Ectodermal cell (in vitro differentiated cells): ENCODE data around the gene ERICH6B. TPM values are rescaled to one million over a fixed set of nuclear protein-coding genes. Genes with fewer than 3 reads are reported as not detected.
"Not testable (repeated sequence)": the region's sequence is repeated elsewhere in the genome, so short reads cannot be mapped to it uniquely, and the experiment has no call there.

ENCODE experiments used
- H3K27ac ChIP-seq: 2 replicates; pipeline ENCODE4 v1.7.0; 2013; ENCODE audit warnings: mild to moderate bottlenecking, low read depth, low read length; ENCODE audit not compliant: insufficient read depth, poor library complexity, severe bottlenecking
- H3K27me3 ChIP-seq: 2 replicates; pipeline ENCODE4 v1.7.0; 2013; ENCODE audit warnings: mild to moderate bottlenecking, low read length; ENCODE audit not compliant: insufficient read depth, control insufficient read depth, poor library complexity, severe bottlenecking
- H3K36me3 ChIP-seq: one replicate; pipeline ENCODE4 v1.7.0; 2013; ENCODE audit warnings: low read length; ENCODE audit not compliant: control insufficient read depth, insufficient read depth
- H3K4me1 ChIP-seq: one replicate; pipeline ENCODE4 v1.7.0; 2013; ENCODE audit warnings: low read length; ENCODE audit not compliant: control insufficient read depth, insufficient read depth
- H3K4me3 ChIP-seq: 2 replicates; pipeline ENCODE4 v1.7.0; 2013; ENCODE audit warnings: low read depth, low read length, control low read depth; ENCODE audit not compliant: insufficient read depth
- H3K9me3 ChIP-seq: 2 replicates; pipeline ENCODE4 v1.7.0; 2013; ENCODE audit warnings: mild to moderate bottlenecking, low read length, moderate library complexity; ENCODE audit not compliant: control insufficient read depth
- WGBS, 2 experiments: methylation state at CpG; one replicate each; pipeline ENCODE4 v1.1.7; 2013; ENCODE audit warnings: missing lambda C conversion rate in 2 of 2; 5-methylcytosine and 5-hydroxymethylcytosine counted together
- polyA plus RNA-seq, 4 experiments: library from polyadenylated mRNA; stranded (reverse); fragments of 50-300 nt; gene quantifications; one replicate each; pipeline ENCODE4 v1.2.3, GENCODE V29; 2013

Gene ERICH6B
- not detected for polyA plus RNA-seq (2013, experiment 1 of 4)
- not detected for polyA plus RNA-seq (2013, experiment 2 of 4)
- not detected for polyA plus RNA-seq (2013, experiment 3 of 4)
- polyA plus RNA-seq (2013, experiment 4 of 4): not detected

DNA sequence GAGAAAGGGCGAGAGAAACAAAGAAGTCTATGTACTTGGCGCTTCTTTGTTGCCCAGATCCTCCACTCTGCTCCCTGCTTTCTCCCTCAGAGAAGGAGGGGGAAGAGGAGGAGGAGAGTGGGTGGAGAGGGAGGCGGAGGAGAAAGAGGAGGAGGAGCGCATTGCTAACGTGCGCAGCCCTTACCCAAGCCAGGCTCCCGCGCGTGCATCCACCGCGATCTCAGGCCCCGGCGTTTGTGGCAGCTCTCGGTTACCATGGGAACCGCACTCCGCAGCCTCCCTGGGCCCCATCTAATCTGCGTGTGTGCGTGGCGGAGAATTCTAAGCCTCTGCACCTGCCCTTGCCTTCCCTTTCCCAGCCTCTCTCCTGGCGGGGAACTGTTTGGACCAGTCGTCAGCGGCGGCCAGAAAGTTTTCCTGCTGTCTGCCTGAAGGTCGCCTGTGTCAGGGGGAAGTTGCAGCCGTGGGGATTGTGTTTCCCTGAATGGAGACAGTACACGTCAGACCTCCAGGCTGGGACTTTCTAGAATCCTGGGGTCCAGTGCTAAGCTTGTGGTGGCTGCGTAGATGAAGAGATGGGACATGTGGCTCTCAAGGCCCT lies at the start of gene ERICH6B:
Gene ERICH6B (minus strand): TSS at position 239 of the 601 bp plus-strand sequence. CDS start 18,734 bp downstream, outside the sequence.
- H3K36me3 ChIP-seq: no peaks in the 10 kb centered on the region
- no peaks in the 10 kb centered on the region for H3K9me3 ChIP-seq
- peak within 1 kb of the TSS; percentile 40 for H3K27ac ChIP-seq
- peaks cover 19% of the 10 kb centered on the region for H3K27me3 ChIP-seq
- 6% methylated on average over 27 of the region's 27 CpGs for WGBS, 2 experiments
- H3K4me1 ChIP-seq: peaks cover 2% of the 10 kb centered on the region
- H3K4me3 ChIP-seq: peak within 1 kb of the TSS; percentile 22

DNA sequence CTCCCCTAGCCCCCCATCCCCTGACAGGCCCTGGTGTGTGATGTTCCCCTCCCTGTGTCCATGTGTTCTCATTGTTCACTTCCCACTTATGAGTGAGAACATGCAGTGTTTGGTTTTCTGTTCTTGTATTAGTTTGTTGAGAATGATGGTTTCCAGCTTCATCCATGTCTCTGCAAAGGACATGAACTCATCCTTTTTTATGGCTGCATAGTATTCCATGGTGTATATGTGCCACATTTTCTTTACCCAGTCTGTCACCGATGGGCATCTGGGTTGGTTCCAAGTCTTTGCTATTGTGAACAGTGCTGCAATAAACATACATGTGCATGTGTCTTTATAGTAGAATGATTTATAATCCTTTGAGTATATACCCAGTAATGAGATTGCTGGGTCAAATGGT lies 47.4 kb upstream of the ERICH6B start:
- not testable (repeated sequence) for H3K27me3 ChIP-seq, H3K27ac ChIP-seq, H3K36me3 ChIP-seq, H3K4me3 ChIP-seq, H3K9me3 ChIP-seq, H3K4me1 ChIP-seq
- WGBS, 2 experiments: 100% methylated on average over 1 of the region's 1 CpG; no CpG with 5 or more reads in 1 of the 2 experiments

DNA sequence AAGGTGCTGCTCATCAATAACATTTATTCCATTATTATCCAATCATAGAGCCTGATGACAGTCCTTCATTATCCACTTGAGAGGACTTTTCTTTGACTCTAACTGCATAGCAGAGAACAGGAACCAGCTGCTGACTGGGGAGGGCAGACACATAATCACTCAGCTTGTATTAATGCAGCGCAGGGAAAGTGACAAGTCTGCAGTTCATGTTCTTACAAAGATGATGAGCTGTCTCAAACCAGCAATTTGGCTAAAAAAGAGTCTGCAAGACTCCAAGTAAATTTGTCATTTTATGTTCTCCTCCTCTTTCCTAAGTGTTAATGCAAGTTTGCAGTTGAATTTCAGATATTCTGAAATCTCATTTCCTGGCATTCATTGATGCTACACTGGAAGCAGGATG lies 46.6 kb upstream of the ERICH6B start:
- 96 to 97% methylated on average over 1 of the region's 1 CpG for WGBS, 2 experiments
- Histone ChIP-seq H3K27me3 (no peaks in the 10 kb centered on the region), H3K27ac (no peak overlapping the region), H3K9me3 (no peaks in the 10 kb centered on the region), H3K4me1 (no peaks in the 10 kb centered on the region), H3K36me3 (no peaks in the 10 kb centered on the region), H3K4me3 (no peak overlapping the region)

DNA sequence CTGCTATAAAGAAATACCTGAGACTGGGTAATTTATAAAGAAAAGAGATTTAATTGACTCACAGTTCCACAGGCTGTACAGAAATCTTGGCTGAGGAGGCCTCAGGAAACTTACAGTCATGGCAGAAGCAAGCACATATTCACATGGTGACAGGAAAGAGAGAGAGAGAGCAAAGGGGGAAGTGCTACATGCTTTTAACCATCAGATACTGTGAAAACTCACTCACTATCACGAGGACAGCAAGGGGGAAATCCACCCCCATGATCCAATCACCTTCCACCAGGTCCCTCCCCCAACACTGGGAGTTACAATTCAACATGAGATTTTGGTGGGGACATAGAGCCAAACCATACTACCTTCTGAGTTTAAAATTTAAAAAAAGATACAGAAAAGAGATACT lies 44.9 kb upstream of the ERICH6B start:
- WGBS, 2 experiments: 40 to 59% methylated on average over 1 of the region's 1 CpG
- H3K27me3 ChIP-seq, H3K4me3 ChIP-seq, H3K9me3 ChIP-seq, H3K4me1 ChIP-seq, H3K27ac ChIP-seq, H3K36me3 ChIP-seq: not testable (repeated sequence)

DNA sequence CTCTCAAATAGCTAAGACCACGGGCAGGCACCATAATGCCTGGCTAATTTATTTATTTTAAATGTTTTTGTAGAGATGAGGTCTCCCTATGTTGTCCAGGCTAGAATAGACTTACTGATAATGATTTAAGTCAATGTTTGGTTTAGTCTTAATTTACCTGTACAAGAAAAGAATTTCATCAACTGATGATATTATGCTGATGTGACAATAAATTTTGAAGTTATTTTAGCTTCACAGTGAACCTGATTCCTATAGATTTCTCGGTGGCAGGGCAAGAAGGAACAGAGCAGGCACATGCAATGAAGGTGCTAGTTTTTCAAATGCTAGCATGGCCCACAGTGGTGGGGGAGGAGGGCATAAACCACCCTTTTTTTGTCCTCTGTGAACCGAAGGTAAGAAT lies 44.0 kb upstream of the ERICH6B start:
- Histone ChIP-seq H3K4me3 (no peak overlapping the region), H3K27ac (no peak overlapping the region), H3K36me3 (no peaks in the 10 kb centered on the region), H3K4me1 (no peaks in the 10 kb centered on the region), H3K27me3 (no peaks in the 10 kb centered on the region), H3K9me3 (no peaks in the 10 kb centered on the region)
- 91 to 95% methylated on average over 2 of the region's 3 CpGs for WGBS, 2 experiments

DNA sequence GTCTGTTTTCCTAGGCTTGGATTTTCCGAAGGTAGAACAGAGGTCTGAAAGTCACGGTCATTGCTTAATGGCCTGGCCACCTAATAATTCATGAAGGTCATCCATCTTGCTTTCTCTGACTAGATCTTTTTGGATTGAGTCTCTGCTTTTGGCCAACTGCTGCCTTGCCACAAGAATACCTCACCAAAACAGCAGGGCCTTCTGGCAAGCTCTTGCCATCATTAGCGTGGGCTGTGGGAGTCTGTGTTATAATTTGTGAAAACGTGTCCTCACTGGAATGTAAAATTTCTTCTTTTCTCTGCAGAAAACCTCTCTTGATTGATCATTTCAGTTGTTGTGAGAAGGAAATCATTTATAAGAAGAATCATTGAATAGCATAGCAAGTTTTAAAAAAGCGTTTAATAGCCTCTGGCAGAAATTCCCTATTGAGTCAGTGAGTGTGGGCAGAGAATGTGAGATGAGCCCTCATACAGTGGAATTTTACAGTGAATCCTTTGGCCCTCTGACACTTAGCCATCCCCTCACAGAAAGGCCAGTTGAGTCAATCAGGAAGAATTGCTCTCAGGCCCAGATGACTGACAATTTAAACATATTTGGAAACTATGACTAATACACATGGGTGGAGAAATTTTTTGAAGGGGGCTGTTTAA lies 43.2 kb upstream of the ERICH6B start:
- 85 to 89% methylated on average over 5 of the region's 5 CpGs for WGBS, 2 experiments
- Histone ChIP-seq H3K4me1 (no peaks in the 10 kb centered on the region), H3K4me3 (no peak overlapping the region), H3K27ac (no peak overlapping the region), H3K9me3 (no peaks in the 10 kb centered on the region), H3K27me3 (no peaks in the 10 kb centered on the region), H3K36me3 (no peaks in the 10 kb centered on the region)

DNA sequence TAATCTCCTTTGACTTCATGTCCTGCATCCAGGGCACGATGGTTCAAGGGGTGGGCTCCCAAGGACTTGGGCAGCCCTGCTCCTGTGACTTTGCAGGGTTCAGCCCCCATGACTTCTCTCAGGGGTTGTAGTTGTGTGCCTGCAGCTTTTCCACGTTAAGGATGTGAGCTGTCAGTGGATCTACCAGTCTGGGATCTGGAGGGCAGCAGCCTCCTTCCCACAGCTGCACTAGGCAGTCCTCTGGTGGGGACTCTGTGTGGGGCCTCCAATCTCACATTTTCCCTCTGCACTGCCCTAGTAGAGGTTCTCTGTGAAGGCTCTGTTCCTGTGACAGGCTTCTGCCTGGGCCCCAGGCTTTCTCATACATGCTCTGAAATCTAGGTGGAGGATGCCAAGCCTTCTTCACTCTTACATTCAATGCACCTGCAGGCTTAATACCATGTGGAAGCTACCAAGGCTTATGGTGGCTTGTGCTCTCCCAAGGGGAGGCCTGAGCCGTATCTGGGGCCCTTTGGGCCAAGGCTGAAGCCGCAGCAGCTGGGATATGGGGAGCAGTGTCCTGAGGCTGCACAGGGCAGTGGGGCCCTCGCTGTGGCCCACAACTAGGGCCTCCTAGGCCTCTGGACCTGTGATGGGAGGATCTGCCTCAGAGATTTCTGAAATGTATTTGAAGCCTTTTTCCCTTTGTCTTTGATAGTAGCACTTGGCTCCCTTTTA lies 39.3 kb upstream of the ERICH6B start:
- Histone ChIP-seq H3K4me1 (no peaks in the 10 kb centered on the region), H3K27me3 (no peaks in the 10 kb centered on the region), H3K27ac (no peak overlapping the region), H3K9me3 (no peaks in the 10 kb centered on the region), H3K4me3 (no peak overlapping the region), H3K36me3 (no peaks in the 10 kb centered on the region)
- WGBS, 2 experiments: 88 to 96% methylated on average over 5 of the region's 5 CpGs

DNA sequence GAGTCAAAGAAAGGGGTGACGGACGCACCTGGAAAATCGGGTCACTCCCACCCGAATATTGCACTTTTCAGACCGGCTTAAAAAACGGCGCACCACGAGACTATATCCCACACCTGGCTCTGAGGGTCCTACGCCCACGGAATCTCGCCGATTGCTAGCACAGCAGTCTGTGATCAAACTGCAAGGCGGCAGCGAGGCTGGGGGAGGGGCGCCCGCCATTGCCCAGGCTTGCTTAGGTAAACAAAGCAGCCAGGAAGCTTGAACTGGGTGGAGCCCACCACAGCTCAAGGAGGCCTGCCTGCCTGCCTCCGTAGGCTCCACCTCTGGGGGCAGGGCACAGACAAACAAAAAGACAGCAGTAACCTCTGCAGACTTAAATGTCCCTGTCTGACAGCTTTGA lies 29.7 kb upstream of the ERICH6B start:
- not testable (repeated sequence) for H3K4me3 ChIP-seq, H3K36me3 ChIP-seq, H3K4me1 ChIP-seq, H3K27ac ChIP-seq, H3K27me3 ChIP-seq
- 62 to 63% methylated on average over 8 to 10 of the region's 17 CpGs for WGBS, 2 experiments
- peaks cover 11% of the 10 kb centered on the region for H3K9me3 ChIP-seq

DNA sequence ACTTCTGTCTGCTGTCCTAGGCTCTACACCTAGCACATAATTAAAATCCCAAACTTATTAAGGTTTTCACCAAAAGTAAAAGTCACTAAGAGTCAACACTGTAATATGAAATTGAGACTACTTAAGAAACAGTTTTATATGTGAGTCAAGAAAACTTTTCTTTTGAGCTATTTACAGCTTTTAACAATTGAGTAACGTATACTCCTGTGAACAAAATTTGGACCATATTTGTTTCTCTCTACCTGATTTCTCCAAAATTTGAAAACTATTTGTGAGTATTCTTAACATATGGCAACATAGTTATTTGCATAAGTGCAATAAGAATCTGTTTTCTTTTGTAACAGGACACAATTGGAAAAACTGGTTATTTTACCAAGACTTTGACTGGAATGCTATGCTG lies 26.6 kb upstream of the ERICH6B start:
- not testable (repeated sequence) for H3K27me3 ChIP-seq, H3K36me3 ChIP-seq, H3K4me1 ChIP-seq, H3K4me3 ChIP-seq, H3K27ac ChIP-seq
- H3K9me3 ChIP-seq: peaks cover 11% of the 10 kb centered on the region
- 83% methylated on average over 1 of the region's 1 CpG; no CpG with 5 or more reads in 1 of the 2 experiments for WGBS, 2 experiments

DNA sequence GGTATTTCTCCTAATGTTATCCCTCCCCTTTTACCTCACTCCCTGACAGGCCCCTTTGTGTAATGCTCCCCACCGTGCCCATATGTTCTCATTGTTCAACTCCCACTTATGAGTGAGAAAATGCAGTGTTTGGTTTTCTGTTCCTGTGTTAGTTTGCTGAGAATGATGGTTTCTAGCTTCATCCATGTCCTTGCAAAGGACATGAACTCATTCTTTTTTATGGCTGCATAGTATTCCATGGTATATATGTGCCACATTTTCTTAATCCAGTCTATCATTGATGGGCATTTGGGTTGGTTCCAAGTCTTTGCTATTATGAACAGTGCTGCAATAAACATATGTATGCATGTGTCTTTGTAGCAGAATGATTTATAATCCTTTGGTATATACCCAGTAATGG lies 19.8 kb upstream of the ERICH6B start:
- H3K9me3 ChIP-seq, H3K4me3 ChIP-seq, H3K27ac ChIP-seq, H3K4me1 ChIP-seq, H3K36me3 ChIP-seq, H3K27me3 ChIP-seq: not testable (repeated sequence)
- 85% methylated on average over 1 of the region's 1 CpG; no CpG with 5 or more reads in 1 of the 2 experiments for WGBS, 2 experiments
